SK-N-SH treated with all-trans-retinoic acid at 6 μM for 48 hours (cell line): ENCODE measurements around the gene LTBP1.

Experiments used
- ATAC-seq: fragments of 200-7000 bp; cut with Tn5 transposase; 3 replicates; pipeline ENCODE4 v1.9.1; 2020; ENCODE audit warnings: mild to moderate bottlenecking, moderate library complexity
- ARNTL ChIP-seq: fragments of 450-650 bp; formaldehyde crosslinking; IDR thresholded peaks from 2 replicates; pipeline ENCODE4 v1.5.0; 2020; ENCODE audit warnings: low read depth, mild to moderate bottlenecking, moderate library complexity, borderline replicate concordance
- BACH2 ChIP-seq: fragments of 250-450 bp; sonication (Bioruptor Pico); IDR thresholded peaks from 2 replicates; pipeline ENCODE4 v1.9.0; 2021; ENCODE audit warnings: mild to moderate bottlenecking, borderline replicate concordance
- CSDC2 ChIP-seq: fragments of 250-450 bp; sonication (Bioruptor Pico); IDR thresholded peaks from 2 replicates; pipeline ENCODE4 v1.5.0; 2020; ENCODE audit warnings: mild to moderate bottlenecking, moderate library complexity
- ESRRG ChIP-seq: fragments of 250-450 bp; sonication (Bioruptor Pico); IDR thresholded peaks from 2 replicates; pipeline ENCODE4 v1.6.1; 2021; ENCODE audit warnings: mild to moderate bottlenecking
- GLIS3 ChIP-seq: fragments of 250-450 bp; sonication (Bioruptor Pico); IDR thresholded peaks from 2 replicates; pipeline ENCODE4 v1.5.0; 2020; ENCODE audit warnings: mild to moderate bottlenecking, moderate library complexity
- ISL1 ChIP-seq: fragments of 250-450 bp; sonication (Bioruptor Pico); IDR thresholded peaks from 2 replicates; pipeline ENCODE4 v2.1.2; 2022; ENCODE audit warnings: mild to moderate bottlenecking, moderate library complexity
- OSR1 ChIP-seq: fragments of 250-450 bp; sonication (Bioruptor Pico); IDR thresholded peaks from 2 replicates; pipeline ENCODE4 v1.8.0; 2022; ENCODE audit warnings: moderate library complexity, mild to moderate bottlenecking, inconsistent platforms
- PPARA ChIP-seq: fragments of 250-450 bp; sonication (Bioruptor Pico); IDR thresholded peaks from 2 replicates; pipeline ENCODE4 v1.5.0; 2020; ENCODE audit warnings: mild to moderate bottlenecking, borderline replicate concordance
- RARB ChIP-seq: fragments of 250-450 bp; sonication (Bioruptor Pico); IDR thresholded peaks from 2 replicates; pipeline ENCODE4 v1.8.0; 2021; ENCODE audit warnings: mild to moderate bottlenecking, moderate library complexity
- TCF4 ChIP-seq: fragments of 250-450 bp; sonication (Bioruptor Pico); IDR thresholded peaks from 2 replicates; pipeline ENCODE4 v1.8.0; 2021; ENCODE audit warnings: mild to moderate bottlenecking, moderate library complexity, borderline replicate concordance
- TOX ChIP-seq: fragments of 250-450 bp; sonication (Bioruptor Pico); IDR thresholded peaks from 2 replicates; pipeline ENCODE4 v1.8.0; 2021; ENCODE audit warnings: mild to moderate bottlenecking, moderate library complexity, borderline replicate concordance
- ZC3H10 ChIP-seq: fragments of 250-450 bp; sonication (Bioruptor Pico); IDR thresholded peaks from 2 replicates; pipeline ENCODE4 v1.5.1; 2021; ENCODE audit warnings: mild to moderate bottlenecking, moderate library complexity
- ZFP3 ChIP-seq: fragments of 250-450 bp; sonication (Bioruptor Pico); IDR thresholded peaks from 2 replicates; pipeline ENCODE4 v1.5.0; 2020; ENCODE audit warnings: mild to moderate bottlenecking, moderate library complexity
- ZFP30 ChIP-seq: fragments of 450-650 bp; formaldehyde crosslinking; IDR thresholded peaks from 2 replicates; pipeline ENCODE4 v1.5.0; 2022; ENCODE audit warnings: mild to moderate bottlenecking, moderate library complexity
- ZNF565 ChIP-seq: fragments of 450-650 bp; formaldehyde crosslinking; conservative IDR thresholded peaks from 2 replicates; pipeline ENCODE4 v1.5.0; 2020; ENCODE audit warnings: low read depth, mild to moderate bottlenecking, moderate library complexity
- ZNF70 ChIP-seq: fragments of 450-650 bp; formaldehyde crosslinking; IDR thresholded peaks from 2 replicates; pipeline ENCODE4 v1.5.0; 2020; ENCODE audit warnings: mild to moderate bottlenecking, moderate library complexity
- ZNF8 ChIP-seq: fragments of 450-650 bp; formaldehyde crosslinking; IDR thresholded peaks from 2 replicates; pipeline ENCODE4 v1.5.0; 2020; ENCODE audit warnings: mild to moderate bottlenecking, moderate library complexity
- TF ChIP-seq, protein P1 (sequence below): fragments of 250-450 bp; sonication (Bioruptor Pico); IDR thresholded peaks from 2 replicates; pipeline ENCODE4 v1.8.0; 2021; ENCODE audit warnings: low read depth, mild to moderate bottlenecking, moderate library complexity, borderline replicate concordance
- TF ChIP-seq, protein P2 (sequence below): fragments of 250-450 bp; sonication (Bioruptor Pico); IDR thresholded peaks from 2 replicates; pipeline ENCODE4 v1.8.0; 2020; ENCODE audit warnings: mild to moderate bottlenecking, moderate library complexity, borderline replicate concordance
- TF ChIP-seq, protein P3 (sequence below): fragments of 250-450 bp; sonication (Bioruptor Pico); IDR thresholded peaks from 2 replicates; pipeline ENCODE4 v1.5.1; 2021; ENCODE audit warnings: mild to moderate bottlenecking, moderate library complexity
- TF ChIP-seq, protein P4 (sequence below): fragments of 250-450 bp; sonication (Bioruptor Pico); IDR thresholded peaks from 2 replicates; pipeline ENCODE4 v1.5.0; 2020; ENCODE audit warnings: mild to moderate bottlenecking, moderate library complexity

Gene LTBP1

DNA sequence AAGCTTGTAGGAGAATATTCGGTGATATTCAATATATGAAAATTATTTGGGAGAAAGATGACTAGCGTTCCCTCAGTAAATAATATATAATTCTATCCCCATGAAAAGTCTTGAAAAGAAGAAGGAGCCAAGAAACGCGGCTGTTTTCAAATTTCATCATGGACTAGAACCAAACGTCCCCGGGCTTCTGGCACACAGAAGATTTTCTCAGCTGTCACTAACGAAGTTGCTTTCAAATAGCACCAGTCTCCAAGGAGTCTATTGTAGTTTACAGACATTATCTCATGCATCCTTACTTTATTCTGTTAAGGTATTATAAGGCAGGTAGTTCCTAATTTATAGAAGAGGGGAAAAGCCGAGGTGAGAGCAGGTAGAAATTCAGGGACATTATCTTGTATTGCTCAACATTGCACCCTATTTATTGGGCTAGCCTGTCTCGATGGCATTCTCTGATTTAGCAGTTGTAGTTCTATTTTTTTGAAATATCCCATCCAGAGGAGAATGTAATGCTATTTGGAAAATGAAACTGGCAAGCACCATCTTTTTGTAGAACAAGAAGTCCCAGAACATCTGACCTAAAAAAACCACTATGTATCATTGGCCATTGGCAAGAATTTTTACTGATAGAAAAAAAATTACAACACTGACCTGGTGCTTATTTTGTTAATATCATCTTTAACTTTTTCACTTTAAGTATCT is 331.6 kb downstream of the LTBP1 start:
- TF ChIP-seq OSR1 (CRISPR knock-in tag) = no peak
- TF ChIP-seq ZFP3 (CRISPR knock-in tag) = no peak
- TF ChIP-seq ZNF8 (CRISPR knock-in tag) = no peak
- TF ChIP-seq ISL1 = no peak
- no peak for TF ChIP-seq TOX
- no peak for TF ChIP-seq ESRRG (CRISPR knock-in tag)
- TF ChIP-seq ZNF565 (CRISPR knock-in tag) = no peak
- TF ChIP-seq, protein P1, sequence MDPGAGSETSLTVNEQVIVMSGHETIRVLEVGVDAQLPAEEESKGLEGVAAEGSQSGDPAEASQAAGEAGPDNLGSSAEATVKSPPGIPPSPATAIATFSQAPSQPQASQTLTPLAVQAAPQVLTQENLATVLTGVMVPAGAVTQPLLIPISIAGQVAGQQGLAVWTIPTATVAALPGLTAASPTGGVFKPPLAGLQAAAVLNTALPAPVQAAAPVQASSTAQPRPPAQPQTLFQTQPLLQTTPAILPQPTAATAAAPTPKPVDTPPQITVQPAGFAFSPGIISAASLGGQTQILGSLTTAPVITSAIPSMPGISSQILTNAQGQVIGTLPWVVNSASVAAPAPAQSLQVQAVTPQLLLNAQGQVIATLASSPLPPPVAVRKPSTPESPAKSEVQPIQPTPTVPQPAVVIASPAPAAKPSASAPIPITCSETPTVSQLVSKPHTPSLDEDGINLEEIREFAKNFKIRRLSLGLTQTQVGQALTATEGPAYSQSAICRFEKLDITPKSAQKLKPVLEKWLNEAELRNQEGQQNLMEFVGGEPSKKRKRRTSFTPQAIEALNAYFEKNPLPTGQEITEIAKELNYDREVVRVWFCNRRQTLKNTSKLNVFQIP (CRISPR knock-in tag) = no peak
- no peak for TF ChIP-seq ARNTL (CRISPR knock-in tag)
- ATAC-seq = no peak

DNA sequence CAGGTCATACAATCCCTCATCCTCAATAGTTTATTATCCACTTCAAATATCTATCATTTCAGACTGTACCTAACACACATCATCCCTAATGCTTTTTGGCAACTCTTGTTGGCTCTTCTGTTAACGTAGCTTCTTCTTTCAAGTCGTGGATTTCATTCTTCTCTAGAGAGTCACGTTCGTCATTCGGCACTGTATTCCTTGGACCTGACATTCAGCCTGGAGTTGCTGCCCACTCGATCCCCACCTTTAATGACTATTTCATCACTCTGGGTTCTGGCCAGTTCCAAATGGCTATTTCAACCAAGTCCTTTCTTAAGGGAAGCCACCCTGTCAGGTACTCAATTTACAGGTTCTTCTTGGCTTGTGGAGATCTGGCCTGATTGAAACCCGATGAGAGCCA is 337.5 kb downstream of the LTBP1 start:
- ATAC-seq = no peak
- TF ChIP-seq, protein P2, sequence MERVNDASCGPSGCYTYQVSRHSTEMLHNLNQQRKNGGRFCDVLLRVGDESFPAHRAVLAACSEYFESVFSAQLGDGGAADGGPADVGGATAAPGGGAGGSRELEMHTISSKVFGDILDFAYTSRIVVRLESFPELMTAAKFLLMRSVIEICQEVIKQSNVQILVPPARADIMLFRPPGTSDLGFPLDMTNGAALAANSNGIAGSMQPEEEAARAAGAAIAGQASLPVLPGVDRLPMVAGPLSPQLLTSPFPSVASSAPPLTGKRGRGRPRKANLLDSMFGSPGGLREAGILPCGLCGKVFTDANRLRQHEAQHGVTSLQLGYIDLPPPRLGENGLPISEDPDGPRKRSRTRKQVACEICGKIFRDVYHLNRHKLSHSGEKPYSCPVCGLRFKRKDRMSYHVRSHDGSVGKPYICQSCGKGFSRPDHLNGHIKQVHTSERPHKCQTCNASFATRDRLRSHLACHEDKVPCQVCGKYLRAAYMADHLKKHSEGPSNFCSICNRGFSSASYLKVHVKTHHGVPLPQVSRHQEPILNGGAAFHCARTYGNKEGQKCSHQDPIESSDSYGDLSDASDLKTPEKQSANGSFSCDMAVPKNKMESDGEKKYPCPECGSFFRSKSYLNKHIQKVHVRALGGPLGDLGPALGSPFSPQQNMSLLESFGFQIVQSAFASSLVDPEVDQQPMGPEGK (CRISPR knock-in tag) = no peak
- TF ChIP-seq BACH2 (no peak), ZNF565 (CRISPR knock-in tag) (no peak), ESRRG (CRISPR knock-in tag) (no peak), ARNTL (CRISPR knock-in tag) (no peak), GLIS3 (no peak), TCF4 (no peak), OSR1 (CRISPR knock-in tag) (no peak), ZC3H10 (no peak), TOX (no peak), PPARA (CRISPR knock-in tag) (no peak)
- TF ChIP-seq, protein P3, sequence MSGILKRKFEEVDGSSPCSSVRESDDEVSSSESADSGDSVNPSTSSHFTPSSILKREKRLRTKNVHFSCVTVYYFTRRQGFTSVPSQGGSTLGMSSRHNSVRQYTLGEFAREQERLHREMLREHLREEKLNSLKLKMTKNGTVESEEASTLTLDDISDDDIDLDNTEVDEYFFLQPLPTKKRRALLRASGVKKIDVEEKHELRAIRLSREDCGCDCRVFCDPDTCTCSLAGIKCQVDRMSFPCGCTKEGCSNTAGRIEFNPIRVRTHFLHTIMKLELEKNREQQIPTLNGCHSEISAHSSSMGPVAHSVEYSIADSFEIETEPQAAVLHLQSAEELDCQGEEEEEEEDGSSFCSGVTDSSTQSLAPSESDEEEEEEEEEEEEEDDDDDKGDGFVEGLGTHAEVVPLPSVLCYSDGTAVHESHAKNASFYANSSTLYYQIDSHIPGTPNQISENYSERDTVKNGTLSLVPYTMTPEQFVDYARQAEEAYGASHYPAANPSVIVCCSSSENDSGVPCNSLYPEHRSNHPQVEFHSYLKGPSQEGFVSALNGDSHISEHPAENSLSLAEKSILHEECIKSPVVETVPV = no peak
- TF ChIP-seq, protein P4, sequence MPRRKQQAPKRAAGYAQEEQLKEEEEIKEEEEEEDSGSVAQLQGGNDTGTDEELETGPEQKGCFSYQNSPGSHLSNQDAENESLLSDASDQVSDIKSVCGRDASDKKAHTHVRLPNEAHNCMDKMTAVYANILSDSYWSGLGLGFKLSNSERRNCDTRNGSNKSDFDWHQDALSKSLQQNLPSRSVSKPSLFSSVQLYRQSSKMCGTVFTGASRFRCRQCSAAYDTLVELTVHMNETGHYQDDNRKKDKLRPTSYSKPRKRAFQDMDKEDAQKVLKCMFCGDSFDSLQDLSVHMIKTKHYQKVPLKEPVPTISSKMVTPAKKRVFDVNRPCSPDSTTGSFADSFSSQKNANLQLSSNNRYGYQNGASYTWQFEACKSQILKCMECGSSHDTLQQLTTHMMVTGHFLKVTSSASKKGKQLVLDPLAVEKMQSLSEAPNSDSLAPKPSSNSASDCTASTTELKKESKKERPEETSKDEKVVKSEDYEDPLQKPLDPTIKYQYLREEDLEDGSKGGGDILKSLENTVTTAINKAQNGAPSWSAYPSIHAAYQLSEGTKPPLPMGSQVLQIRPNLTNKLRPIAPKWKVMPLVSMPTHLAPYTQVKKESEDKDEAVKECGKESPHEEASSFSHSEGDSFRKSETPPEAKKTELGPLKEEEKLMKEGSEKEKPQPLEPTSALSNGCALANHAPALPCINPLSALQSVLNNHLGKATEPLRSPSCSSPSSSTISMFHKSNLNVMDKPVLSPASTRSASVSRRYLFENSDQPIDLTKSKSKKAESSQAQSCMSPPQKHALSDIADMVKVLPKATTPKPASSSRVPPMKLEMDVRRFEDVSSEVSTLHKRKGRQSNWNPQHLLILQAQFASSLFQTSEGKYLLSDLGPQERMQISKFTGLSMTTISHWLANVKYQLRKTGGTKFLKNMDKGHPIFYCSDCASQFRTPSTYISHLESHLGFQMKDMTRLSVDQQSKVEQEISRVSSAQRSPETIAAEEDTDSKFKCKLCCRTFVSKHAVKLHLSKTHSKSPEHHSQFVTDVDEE (CRISPR knock-in tag) = no peak

DNA sequence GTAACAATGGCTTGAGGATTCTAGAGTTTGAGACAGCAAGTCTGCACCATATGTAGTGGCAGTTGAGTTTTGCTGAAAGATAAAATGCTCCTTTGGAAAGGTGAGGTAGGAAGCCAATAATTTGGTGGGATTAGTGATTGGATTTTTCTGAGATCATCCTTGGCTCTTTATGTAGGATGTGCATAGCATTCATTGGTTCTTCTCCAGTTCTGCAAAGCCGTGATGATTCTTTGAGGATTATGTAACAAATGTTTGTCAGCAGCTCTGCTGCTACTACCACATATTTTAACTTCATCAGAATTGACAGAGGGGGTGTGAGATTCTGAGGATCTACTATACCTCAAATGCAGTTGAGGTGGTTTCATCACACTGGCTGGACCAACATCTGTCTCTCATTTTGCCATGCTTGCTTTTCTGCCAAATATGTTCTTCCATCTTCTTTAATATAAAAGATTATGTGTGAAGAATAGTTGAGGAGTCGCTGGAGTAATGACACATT is 340.8 kb downstream of the LTBP1 start:
- TF ChIP-seq CSDC2 (CRISPR knock-in tag) = no peak
- TF ChIP-seq TCF4 = no peak
- TF ChIP-seq ZFP30 (CRISPR knock-in tag) = no peak
- TF ChIP-seq RARB (CRISPR knock-in tag) = no peak
- TF ChIP-seq TOX = no peak
- no peak for TF ChIP-seq ZC3H10
- TF ChIP-seq, all 23 proteins: peak for 0
- ATAC-seq = no peak

DNA sequence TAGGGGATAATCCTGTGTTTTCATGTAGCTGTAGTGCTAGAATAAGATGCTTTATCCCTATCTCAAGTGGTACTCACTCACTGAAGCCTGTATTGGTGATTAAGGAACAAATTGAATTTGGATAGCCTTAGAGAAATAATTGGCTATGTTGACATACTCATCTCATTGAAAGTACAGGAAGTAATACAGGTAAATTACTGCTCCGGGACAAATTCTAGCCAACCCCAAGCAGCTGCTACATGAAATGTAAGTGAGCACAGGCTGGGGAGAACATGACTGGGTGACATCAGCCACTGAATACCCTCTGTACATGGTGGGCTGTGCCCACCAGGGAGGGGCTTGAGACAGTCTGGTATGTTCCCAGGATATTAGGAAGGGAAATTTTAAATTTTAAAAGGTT is 341.3 kb downstream of the LTBP1 start:
- ATAC-seq = no peak
- TF ChIP-seq ZC3H10 (no peak), ISL1 (no peak), ZNF70 (CRISPR knock-in tag) (no peak), ZFP30 (CRISPR knock-in tag) (no peak), ARNTL (CRISPR knock-in tag) (no peak), RARB (CRISPR knock-in tag) (no peak), PPARA (CRISPR knock-in tag) (no peak), ZNF8 (CRISPR knock-in tag) (no peak)
- TF ChIP-seq, protein P3 = no peak
- TF ChIP-seq, protein P1 (CRISPR knock-in tag) = no peak
- TF ChIP-seq, protein P2 (CRISPR knock-in tag) = no peak
